ENCODE data around the gene FDX2. TPM values are rescaled to one million over a fixed set of nuclear protein-coding genes. Genes with fewer than 3 reads are reported as not detected.

Gene FDX2
- total RNA-seq, 6 experiments from 2014 or later = 8.9 to 17.1 (median 10.7) TPM

- DNase-seq (no peak), ATAC-seq (no peak)
- no peak overlapping the region for H3K27ac ChIP-seq
- intact Hi-C loops (cut with DNase I) = no loop called here
- no peaks in the 10 kb centered on the region for H3K9me3 ChIP-seq
- TF ChIP-seq POLR2A (IDR thresholded peaks at IDR 0.05) (no peak), CTCF (IDR thresholded peaks at IDR 0.05) (no peak)
- no peaks in the 10 kb centered on the region for H3K4me1 ChIP-seq
- no peaks in the 10 kb centered on the region for H3K27me3 ChIP-seq
- H3K4me3 ChIP-seq = no peak overlapping the region
- peaks cover 0 to 53% (median 11%) of the 10 kb centered on the region in 4 donors for H3K36me3 ChIP-seq
- no CpG with 5 or more reads among the region's 18 CpGs for WGBS (ENCODE audit: insufficient coverage, low coverage, low lambda C conversion rate, missing lambda C conversion rate)
These were observed 46.4 kb upstream of the FDX2 start for GRCh38 chr19:10362259-10362658.

GRCh38 chr19:10361569-10362011 lies 45.8 kb upstream of the FDX2 start:
- ATAC-seq (peak in 1 of 4 donors; percentile 12), DNase-seq (no peak)
- Histone ChIP-seq H3K9me3 (no peaks in the 10 kb centered on the region), H3K27me3 (no peaks in the 10 kb centered on the region), H3K4me1 (no peaks in the 10 kb centered on the region), H3K4me3 (no peak overlapping the region), H3K36me3 (peaks cover 0 to 52% (median 9%) of the 10 kb centered on the region in 4 donors), H3K27ac (no peak overlapping the region)
- intact Hi-C loops (cut with DNase I) = no loop called here
- TF ChIP-seq CTCF (IDR thresholded peaks at IDR 0.05) (no peak), POLR2A (IDR thresholded peaks at IDR 0.05) (no peak)
- WGBS (ENCODE audit: insufficient coverage, low coverage, low lambda C conversion rate, missing lambda C conversion rate) = 100% methylated on average over 1 of the region's 16 CpGs

- WGBS (ENCODE audit: insufficient coverage, low coverage, low lambda C conversion rate, missing lambda C conversion rate) = no CpG with 5 or more reads among the region's 12 CpGs
- TF ChIP-seq POLR2A (IDR thresholded peaks at IDR 0.05) = no peak
- TF ChIP-seq CTCF (IDR thresholded peaks at IDR 0.05) = no peak
- no peak overlapping the region for H3K27ac ChIP-seq
- H3K4me1 ChIP-seq = peaks cover 0 to 17% (median 4%) of the 10 kb centered on the region in 4 donors
- peaks cover 0 to 44% (median 10%) of the 10 kb centered on the region in 4 donors for H3K36me3 ChIP-seq
- no peak for ATAC-seq
- no peak for DNase-seq
- no peaks in the 10 kb centered on the region for H3K9me3 ChIP-seq
- intact Hi-C loops (cut with DNase I) = no loop called here
- H3K4me3 ChIP-seq = no peak overlapping the region
- H3K27me3 ChIP-seq = no peaks in the 10 kb centered on the region
These were observed 40.6 kb upstream of the FDX2 start for GRCh38 chr19:10356431-10356830.

DNA sequence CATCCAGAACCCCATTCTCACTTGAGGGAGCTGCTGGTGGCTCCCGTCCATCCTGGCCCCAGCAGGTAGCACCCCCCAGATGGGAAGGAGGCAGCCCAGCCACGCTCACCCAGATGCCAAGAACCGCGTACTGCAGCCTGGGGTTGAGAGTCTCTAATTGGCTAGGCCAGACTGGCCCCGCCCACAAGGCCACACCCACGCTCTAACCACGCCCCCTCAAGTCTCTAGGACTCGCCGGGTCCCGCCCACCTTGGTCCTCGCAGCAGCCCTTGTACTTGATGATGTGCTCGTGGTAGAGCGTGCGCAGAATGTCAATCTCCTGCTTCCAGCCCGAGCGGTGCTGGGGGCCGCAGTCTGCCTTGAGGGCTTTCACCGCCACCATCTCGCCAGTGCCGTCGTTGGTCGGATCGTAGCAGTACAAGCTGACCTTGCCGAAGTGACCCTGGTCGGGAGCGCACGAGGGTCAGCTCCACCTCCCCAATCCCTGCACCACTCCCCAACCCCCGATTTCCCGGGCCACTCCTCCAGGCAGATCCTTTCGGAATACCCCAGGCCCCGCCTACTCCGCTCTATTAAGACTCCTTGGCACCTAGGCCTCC lies 38.1 kb upstream of the FDX2 start:
- peak overlapping the region; percentile 14 to 49 (median 41) for H3K4me3 ChIP-seq
- ATAC-seq = peak; percentile 37 to 67 (median 53)
- peaks cover 0 to 38% (median 10%) of the 10 kb centered on the region in 4 donors for H3K36me3 ChIP-seq

More for the DNA sequence above, 38.1 kb upstream of the FDX2 start:
- TF ChIP-seq POLR2A (IDR thresholded peaks at IDR 0.05) = no peak
- TF ChIP-seq CTCF (IDR thresholded peaks at IDR 0.05) = no peak
- Histone ChIP-seq H3K27me3 (no peaks in the 10 kb centered on the region), H3K4me1 (peaks cover 0 to 17% (median 4%) of the 10 kb centered on the region in 4 donors), H3K27ac (peak overlapping the region in 2 of 3 donors; percentile 85 to 88), H3K9me3 (no peaks in the 10 kb centered on the region)
- peak; percentile 52 to 83 (median 68) for DNase-seq
- intact Hi-C loops (cut with DNase I) = no loop called here
- WGBS (ENCODE audit: insufficient coverage, low coverage, low lambda C conversion rate, missing lambda C conversion rate) = no CpG with 5 or more reads among the region's 32 CpGs

All from right lobe of liver (tissue), 6 donors.